Gastrocnemius medialis (tissue), 4 donors: ENCODE data around the gene DEK.

ENCODE experiments used
- POLR2A ChIP-seq, 2 donors: fragments of 450-650 bp; IDR thresholded peaks; one replicate each; pipeline ENCODE4 v1.6.1; 2017; ENCODE audit warnings: antibody characterized with exemption in 2 of 2, mild to moderate bottlenecking in 2 of 2, moderate library complexity in 2 of 2
- TF ChIP-seq, protein P1 (sequence below), 5 experiments: fragments of 450-650 bp in 3 of 5; fragments of 200-600 bp in 2 of 5; sonication (generic) in 2 of 5; IDR thresholded peaks in 4 of 5; conservative IDR thresholded peaks in 1 of 5; 1 replicate in 4 of 5; 2 replicates in 1 of 5; pipeline ENCODE4 v1.5.1; 2016 to 2019; ENCODE audit warnings: antibody characterized with exemption in 5 of 5, mild to moderate bottlenecking in 3 of 5, moderate library complexity in 3 of 5

DNA sequence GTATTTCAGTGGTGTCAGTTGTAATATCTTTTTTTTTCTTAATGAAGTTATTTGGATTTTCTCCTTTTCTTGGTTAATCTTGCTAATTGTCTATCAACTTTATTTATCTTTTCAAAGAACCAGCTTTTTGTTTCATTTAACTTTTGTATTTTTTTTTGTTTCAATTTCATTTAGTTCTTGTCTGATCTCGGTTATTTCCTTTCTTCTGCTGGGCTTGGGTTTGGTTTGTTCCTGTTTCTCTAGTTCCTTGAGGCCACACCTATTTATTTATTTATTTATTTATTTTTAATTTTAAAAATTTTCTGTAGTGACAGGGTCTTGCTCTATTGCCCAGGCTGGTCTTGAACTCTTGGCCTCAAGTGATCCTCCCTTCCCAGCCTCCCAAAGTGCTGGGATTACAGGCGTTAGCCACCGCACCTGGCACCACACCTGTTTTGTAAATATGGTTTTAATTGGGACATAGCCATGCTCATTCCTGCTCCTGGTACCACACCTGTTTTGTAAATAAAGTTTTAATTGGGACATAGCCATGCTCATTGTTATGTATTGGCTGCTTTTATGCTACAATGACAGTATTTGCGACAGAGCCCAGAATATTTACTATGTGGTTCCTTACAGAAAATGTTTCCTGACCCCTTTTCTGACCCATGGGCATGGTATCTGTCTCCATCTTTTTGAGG, 86.9 kb downstream of the DEK start:
- TF ChIP-seq, protein P1, sequence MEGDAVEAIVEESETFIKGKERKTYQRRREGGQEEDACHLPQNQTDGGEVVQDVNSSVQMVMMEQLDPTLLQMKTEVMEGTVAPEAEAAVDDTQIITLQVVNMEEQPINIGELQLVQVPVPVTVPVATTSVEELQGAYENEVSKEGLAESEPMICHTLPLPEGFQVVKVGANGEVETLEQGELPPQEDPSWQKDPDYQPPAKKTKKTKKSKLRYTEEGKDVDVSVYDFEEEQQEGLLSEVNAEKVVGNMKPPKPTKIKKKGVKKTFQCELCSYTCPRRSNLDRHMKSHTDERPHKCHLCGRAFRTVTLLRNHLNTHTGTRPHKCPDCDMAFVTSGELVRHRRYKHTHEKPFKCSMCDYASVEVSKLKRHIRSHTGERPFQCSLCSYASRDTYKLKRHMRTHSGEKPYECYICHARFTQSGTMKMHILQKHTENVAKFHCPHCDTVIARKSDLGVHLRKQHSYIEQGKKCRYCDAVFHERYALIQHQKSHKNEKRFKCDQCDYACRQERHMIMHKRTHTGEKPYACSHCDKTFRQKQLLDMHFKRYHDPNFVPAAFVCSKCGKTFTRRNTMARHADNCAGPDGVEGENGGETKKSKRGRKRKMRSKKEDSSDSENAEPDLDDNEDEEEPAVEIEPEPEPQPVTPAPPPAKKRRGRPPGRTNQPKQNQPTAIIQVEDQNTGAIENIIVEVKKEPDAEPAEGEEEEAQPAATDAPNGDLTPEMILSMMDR (IDR thresholded peaks at IDR 0.05 in 4 of 5, conservative IDR thresholded peaks at IDR 0.05 in 1 of 5) = no peak
- TF ChIP-seq POLR2A (IDR thresholded peaks at IDR 0.05) = no peak
